ENCODE data around the gene CDH5. TPM values are rescaled to one million over a fixed set of nuclear protein-coding genes. Genes with fewer than 3 reads are reported as not detected.

Gene CDH5, protein sequence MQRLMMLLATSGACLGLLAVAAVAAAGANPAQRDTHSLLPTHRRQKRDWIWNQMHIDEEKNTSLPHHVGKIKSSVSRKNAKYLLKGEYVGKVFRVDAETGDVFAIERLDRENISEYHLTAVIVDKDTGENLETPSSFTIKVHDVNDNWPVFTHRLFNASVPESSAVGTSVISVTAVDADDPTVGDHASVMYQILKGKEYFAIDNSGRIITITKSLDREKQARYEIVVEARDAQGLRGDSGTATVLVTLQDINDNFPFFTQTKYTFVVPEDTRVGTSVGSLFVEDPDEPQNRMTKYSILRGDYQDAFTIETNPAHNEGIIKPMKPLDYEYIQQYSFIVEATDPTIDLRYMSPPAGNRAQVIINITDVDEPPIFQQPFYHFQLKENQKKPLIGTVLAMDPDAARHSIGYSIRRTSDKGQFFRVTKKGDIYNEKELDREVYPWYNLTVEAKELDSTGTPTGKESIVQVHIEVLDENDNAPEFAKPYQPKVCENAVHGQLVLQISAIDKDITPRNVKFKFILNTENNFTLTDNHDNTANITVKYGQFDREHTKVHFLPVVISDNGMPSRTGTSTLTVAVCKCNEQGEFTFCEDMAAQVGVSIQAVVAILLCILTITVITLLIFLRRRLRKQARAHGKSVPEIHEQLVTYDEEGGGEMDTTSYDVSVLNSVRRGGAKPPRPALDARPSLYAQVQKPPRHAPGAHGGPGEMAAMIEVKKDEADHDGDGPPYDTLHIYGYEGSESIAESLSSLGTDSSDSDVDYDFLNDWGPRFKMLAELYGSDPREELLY
- polyA plus RNA-seq (2011; rRNA removed) (not detected in 2 replicates), polyA minus RNA-seq (2011; rRNA and poly(A)+ RNA removed) (not detected in 2 replicates)

- CTCF ChIA-PET: interaction anchor here (0.9 to 4.9 kb wide), 3 partner anchors 10 to 111 kb away, joined by 3 to 37 read pairs (median 3); no protein-coding TSS in a partner anchor
- Histone ChIP-seq H3K27me3 (ENCODE audit: control insufficient read depth, insufficient read depth, low read length) (peaks cover 14% of the 10 kb centered on the region), H3K4me3 (ENCODE audit: low read depth, low read length) (no peak within 1 kb of the TSS), H3K36me3 (ENCODE audit: control insufficient read depth, insufficient read depth, low read length) (no peaks in the 10 kb centered on the region)
- no peak for DNase-seq (ENCODE audit: low read depth)
- TF ChIP-seq, protein P1, sequence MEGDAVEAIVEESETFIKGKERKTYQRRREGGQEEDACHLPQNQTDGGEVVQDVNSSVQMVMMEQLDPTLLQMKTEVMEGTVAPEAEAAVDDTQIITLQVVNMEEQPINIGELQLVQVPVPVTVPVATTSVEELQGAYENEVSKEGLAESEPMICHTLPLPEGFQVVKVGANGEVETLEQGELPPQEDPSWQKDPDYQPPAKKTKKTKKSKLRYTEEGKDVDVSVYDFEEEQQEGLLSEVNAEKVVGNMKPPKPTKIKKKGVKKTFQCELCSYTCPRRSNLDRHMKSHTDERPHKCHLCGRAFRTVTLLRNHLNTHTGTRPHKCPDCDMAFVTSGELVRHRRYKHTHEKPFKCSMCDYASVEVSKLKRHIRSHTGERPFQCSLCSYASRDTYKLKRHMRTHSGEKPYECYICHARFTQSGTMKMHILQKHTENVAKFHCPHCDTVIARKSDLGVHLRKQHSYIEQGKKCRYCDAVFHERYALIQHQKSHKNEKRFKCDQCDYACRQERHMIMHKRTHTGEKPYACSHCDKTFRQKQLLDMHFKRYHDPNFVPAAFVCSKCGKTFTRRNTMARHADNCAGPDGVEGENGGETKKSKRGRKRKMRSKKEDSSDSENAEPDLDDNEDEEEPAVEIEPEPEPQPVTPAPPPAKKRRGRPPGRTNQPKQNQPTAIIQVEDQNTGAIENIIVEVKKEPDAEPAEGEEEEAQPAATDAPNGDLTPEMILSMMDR (IDR thresholded peaks at IDR 0.05; ENCODE audit: insufficient read depth, low read depth, low read length): no peak
- POLR2A ChIA-PET: interaction anchor here (0.6 kb wide), 1 partner anchor 48 kb away, joined by 3 read pairs; no protein-coding TSS in a partner anchor
Observed at GRCh38 chr16:66366433-66367299, at the start of gene CDH5. CDH5 (plus strand) TSS chr16:66366691; CDS start chr16:66379338, 12,647 bp downstream.

GRCh38 chr16:66318505-66318904 is 48.0 kb upstream of the CDH5 start:
- no peak overlapping the region for H3K4me3 ChIP-seq (ENCODE audit: low read depth, low read length)
- TF ChIP-seq, protein P1 (IDR thresholded peaks at IDR 0.05; ENCODE audit: insufficient read depth, low read depth, low read length): no peak
- no peak for DNase-seq (ENCODE audit: low read depth)
- ChIA-PET CTCF (interaction anchor here (0.9 to 4.0 kb wide), 4 partner anchors 10 to 549 kb away, joined by 3 to 17 read pairs (median 6); no protein-coding TSS in a partner anchor), POLR2A (no interaction called here)
- H3K36me3 ChIP-seq (ENCODE audit: control insufficient read depth, insufficient read depth, low read length): no peaks in the 10 kb centered on the region
- H3K27me3 ChIP-seq (ENCODE audit: control insufficient read depth, insufficient read depth, low read length): peaks cover 11% of the 10 kb centered on the region

DNA sequence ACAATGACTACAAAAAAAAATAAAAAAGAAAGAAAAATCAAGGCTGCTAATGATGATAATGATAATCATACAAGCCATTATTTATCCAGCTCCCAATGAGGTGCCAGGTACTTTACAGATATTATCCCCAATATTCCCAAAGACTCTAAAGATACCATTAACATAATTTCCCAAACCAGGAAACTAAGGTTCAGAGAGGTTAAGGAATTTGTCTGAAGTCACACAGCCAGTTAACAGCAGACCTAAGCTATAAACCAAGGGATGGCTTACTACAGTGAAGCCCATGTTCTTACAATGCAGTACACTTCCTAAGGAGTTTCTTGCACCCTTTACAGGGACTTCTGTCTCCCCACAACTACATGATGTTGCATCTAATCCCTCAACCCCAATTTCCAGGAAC is 45.7 kb upstream of the CDH5 start:
- H3K36me3 ChIP-seq (ENCODE audit: control insufficient read depth, insufficient read depth, low read length): no peaks in the 10 kb centered on the region
- no peak for DNase-seq (ENCODE audit: low read depth)
- CTCF ChIA-PET: interaction anchor here (0.7 to 4.0 kb wide), 3 partner anchors 13 to 45 kb away, joined by 4 to 17 read pairs (median 5); no protein-coding TSS in a partner anchor
- H3K27me3 ChIP-seq (ENCODE audit: control insufficient read depth, insufficient read depth, low read length): peaks cover 11% of the 10 kb centered on the region
- no peak overlapping the region for H3K4me3 ChIP-seq (ENCODE audit: low read depth, low read length)
- TF ChIP-seq, protein P1 (IDR thresholded peaks at IDR 0.05; ENCODE audit: insufficient read depth, low read depth, low read length): no peak
- POLR2A ChIA-PET: no interaction called here

GRCh38 chr16:66322174-66322573 is 44.3 kb upstream of the CDH5 start:
- no peak for DNase-seq (ENCODE audit: low read depth)
- H3K27me3 ChIP-seq (ENCODE audit: control insufficient read depth, insufficient read depth, low read length): peaks cover 16% of the 10 kb centered on the region
- ChIA-PET CTCF (interaction anchor here (1.7 kb wide), 1 partner anchor 46 kb away, joined by 5 read pairs; no protein-coding TSS in a partner anchor), POLR2A (no interaction called here)
- H3K4me3 ChIP-seq (ENCODE audit: low read depth, low read length): no peak overlapping the region
- no peaks in the 10 kb centered on the region for H3K36me3 ChIP-seq (ENCODE audit: control insufficient read depth, insufficient read depth, low read length)
- TF ChIP-seq, protein P1 (IDR thresholded peaks at IDR 0.05; ENCODE audit: insufficient read depth, low read depth, low read length): no peak
